ENCODE measurements around the gene KLF15.
A peak's percentile ranks its signal among the peaks of the same experiment; 100 is the strongest.

The KLF15 gene

DNA sequence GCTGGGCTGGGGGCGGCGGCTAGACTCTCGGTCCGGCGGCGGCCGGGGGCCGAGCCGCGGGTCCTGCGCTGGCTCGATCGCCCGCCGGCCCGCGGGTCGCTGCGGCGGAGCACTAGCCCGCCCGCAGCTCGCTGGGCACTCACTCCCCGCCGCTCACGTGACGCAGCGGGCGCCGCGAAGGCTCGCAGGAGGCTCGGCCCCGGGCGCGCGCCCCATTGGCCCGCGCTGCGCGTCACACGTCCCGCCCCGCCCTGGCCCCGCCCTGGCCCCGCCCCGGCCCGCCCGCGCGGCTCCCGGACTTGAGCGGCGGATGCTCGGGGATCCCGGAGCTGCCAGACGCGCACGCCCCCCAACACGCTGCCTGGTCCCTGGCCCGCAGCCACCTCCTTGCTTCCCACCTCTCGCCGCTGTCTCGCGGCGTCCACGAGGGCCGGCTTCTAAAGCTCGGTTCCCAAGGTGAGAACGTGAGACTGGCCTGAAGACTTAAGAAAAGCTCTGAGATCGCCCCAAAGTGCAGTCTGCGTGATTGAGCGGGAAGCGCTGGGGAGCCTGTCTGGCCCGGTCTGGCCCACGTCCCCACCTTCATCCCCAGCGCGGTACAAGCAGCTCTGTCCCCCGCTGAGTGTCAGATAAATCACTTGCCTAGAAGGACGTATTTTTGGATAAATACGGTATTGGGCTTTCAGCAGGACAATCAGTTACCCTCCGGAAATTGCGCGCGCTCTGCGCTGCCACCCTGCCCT, at the start of gene KLF15:
KLF15 (minus strand) TSS at position 114 of the 743 bp plus-strand sequence. CDS start 4,486 bp downstream, outside the sequence.
- peak; percentile 67 for DNase-seq

DNA sequence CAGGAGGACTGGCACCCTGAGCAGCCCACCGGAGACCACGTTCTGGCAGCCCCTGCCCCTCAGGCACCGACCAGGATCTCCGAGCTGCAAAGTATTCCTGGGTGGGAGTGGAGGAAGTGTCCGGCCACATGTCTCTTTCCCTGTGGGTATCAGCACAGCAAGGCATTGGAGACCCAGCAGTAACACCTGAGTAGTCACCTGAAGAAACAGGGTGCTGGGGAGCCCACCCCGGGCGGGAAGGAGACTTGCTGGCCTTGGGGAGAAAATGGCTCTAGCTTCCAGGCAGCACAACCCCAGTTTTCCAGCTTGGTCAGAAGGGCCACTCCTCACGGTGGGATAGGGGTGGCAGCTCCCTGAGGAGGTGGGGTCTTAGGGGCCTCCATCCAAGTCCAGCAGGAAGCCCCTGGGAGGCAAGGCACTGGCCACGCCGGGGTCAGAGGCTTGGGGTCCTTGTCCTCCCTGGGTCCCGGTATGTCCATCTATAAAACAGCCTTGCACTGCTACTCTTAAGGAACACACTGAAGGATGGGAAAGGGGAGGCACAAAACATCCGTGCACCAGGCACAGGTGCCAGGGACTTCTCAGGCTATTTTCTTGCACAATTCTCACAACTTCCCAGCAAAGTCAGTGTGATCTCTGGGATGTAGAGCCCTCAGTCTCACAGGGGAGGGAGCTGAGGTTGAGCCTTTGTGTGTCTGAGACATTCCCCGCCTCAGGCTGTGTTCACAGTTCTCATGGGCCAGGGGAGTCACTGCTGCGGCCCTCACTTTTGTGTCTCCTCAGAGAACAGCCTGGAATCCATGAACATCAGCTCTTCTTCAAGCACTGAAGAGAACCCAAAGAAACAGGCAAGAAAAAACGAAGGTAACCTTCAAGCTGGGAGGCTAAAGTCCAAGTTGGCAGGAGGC, 49.4 kb upstream of the KLF15 start:
- no peak for DNase-seq

DNA sequence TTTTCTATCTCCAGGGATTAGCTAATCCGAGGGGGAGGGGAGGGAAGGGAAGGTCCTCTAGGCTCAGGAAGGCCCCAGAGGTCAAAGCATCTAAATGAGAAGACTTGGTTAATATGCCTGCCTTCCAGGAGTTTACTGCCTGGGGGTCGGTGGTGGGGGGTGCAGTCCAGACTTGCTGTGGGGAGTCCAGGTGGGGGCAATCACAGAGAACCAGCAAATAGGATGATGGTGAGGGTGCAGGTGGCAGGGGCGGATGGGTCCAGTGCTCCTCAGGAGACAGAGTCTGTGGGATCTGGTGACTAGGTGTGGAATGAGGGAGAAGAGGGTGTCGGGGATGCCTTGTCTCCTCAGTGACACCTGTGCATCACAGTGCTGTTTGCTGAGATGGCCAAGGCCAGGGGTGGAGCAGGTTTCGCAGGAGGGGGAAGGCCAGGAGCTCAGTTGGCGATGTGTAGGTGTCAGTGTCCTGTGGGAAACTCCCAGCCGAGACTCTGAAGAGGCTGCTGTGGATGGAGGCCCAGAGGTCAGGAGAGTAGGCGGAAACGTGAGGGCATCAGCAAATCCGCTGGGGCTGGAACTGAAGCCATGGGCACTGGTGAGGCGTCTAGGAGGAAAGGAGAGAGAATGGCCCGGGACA, 45.6 kb upstream of the KLF15 start:
- no peak for DNase-seq

DNA sequence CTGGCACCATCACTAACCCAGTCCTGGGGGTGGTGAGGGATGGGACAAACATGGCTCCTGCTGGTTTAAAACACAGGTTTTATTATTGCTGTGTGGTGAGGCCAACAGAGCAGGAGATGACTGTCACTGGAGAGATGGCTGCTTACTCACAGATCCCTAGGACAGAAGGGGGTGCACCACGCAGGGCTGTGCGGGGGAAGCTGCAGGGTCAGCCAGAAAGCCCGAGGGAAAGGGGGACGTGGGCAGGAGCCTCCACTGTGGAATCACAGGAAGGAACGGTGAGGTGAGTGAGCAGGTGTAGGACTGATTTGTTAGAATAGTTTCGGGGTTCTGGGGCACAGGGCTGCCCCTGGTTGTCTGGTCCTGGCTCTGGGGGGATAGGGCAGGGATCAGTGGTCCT, 45.0 kb upstream of the KLF15 start:
- no peak for DNase-seq

DNA sequence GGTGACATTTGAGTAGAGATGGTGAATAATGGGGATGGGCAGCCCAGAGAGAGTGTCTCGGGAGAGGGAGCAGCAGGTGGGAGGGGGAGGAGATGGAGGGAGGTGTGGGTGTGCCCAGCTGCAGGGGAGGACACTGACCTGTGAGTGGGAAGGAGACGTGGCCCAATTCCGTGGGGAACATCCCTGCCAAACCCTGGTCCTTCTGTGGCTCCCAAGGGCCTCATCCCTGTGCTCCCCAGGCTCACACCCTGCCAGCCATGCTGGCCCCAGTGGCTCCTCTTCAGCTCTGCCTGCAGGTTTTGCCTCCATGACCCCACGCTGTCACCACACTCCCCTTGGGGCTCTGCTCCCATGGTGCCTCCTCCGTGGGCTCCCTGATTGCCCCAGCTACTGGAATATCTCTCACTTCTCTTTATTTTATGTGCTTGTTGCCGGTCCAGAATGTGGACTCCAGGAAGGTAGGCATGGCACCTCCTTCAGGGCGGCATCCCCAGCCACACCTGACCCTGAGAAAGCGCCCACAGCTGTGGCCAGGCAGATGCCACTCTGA, 44.5 kb upstream of the KLF15 start:
- no peak for DNase-seq

DNA sequence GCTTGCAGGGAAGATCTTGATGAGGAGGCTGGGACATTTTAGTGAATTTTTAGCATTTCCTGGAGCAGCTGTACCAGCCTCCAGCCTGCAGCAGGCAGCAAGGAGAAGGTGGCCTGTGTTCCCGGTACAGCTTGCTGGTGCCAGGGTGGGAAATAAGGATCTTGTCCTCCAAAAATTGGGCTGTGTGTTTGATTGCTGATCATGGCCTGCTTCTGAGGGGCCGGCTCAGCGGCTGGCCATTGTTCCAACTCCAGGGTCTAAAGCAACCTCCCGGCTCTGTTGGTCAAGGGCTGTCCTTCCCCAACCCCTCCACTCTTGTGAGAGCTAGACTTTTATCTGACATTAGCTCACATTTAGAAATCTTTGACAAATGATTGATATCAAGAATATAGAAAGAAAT, 42.5 kb upstream of the KLF15 start:
- no peak for DNase-seq

DNA sequence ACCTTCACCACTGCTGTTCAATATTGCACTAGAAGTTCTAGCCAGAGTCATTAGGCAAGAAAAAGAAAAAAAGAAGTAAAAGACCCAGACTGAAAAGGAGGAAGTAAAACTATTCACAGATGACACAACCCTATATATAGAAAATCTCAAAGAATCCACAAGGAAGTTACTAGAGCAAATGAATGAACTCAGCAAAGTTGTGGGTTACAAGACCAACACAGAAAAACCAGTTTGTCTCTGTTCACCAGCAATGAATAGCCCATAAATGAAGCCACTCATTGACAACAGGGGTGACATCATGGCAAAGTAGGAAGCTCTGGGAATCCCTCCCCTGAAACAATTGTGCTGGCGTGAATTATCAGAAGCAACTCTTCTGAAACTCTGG, 42.1 kb upstream of the KLF15 start:
- no peak for DNase-seq

DNA sequence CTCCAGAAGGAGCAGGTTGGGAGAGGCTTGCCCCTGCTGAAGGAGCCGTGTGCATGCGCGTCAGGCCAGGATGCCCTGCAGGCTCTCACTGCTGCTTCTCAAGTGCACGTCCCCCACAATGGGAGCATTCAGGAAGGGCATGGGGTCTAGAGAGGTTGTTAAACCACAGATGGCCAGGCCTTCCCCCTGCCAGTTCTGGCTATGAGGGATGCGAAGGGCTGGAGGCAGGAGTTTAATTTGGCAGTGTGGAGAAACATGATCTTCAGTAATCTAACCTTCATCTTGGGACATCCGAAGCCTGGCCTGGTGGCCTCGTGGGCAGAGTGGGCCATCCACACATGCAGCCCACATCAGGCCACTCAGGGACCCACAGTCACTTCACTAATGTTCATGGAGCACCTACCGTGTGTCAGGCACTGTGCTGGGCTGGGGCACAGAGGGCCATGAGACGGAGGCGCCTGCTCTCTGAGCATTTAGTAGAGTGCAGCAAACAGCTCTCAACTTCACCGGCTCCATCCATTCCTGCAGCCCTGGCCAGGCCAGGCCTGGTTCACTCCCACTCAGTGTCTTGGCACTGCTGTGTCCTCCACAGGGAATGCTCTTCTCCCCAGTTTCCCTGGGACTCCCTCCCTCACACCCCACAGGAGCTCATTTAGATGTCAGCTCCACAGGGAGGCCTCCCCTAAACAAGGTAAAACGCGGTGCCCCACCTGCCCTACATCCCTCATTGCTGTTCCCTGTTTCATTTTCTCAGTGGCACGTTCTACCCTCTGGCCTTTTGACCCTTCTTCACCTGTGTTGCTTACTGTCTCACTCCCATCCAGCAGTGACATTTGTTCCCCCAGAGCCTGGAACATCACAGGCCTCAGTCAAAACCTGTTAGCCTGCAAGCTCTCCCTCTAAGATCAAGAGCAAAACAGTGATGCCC, 41.5 kb upstream of the KLF15 start:
- no peak for DNase-seq

DNA sequence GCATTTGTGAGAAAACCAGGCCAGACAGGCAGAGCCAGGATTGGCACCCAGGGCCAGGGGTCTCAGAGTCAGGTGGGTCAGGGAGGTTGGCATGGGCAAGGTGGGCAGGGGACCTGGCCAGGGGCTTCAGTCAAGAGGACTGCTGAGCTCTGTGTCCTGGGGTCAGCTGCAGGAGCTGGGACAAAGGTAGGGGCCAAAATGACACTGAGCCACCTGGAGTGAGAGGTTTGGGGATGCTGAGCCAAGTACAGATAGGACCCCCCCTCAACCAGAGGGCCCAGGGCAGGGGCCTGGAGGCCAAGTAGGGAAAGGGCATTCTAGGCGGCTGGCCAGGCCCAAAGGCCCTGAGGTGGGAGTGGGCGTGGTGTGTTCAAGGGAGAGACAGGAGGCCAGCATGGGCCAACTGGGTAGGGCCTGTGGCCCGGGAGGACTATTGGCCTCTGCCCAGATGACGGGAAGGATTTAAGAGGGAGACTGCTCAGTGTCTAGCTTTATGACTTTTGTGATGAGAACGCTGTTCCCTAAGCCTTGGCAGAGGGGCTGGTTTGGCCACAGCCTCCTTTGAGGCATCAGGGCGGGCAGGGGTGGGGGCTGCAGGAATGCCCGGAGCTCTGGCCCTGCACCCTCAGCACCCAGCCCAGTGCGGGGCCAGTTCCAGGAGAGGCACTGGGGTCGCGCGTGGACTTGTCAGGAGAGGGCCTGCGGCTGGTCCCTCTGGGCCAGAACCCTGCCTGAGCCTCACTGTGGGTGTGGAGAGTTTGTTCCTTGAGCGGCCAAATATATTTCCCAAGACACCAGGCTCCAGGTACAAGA, 40.6 kb upstream of the KLF15 start:
- DNase-seq: no peak

DNA sequence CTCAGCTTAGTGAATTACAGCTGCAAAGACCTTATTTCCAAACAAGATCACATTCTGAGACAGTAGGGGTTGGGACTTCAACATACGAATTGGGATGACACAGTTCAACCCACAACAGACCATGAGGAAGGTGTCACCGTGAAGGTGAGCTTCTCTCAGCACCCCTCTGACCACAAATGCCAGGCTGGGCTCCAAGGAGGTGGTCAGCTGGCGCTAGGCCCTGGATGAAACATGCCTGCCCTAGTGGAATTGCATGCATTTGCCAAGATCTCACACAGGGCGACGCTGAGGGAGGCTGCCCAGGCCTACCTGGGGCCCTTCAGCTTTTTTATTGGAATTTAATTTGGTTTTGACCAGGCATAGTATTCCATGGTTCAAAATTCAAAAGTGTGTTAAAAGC, 39.3 kb upstream of the KLF15 start:
- DNase-seq: no peak

DNA sequence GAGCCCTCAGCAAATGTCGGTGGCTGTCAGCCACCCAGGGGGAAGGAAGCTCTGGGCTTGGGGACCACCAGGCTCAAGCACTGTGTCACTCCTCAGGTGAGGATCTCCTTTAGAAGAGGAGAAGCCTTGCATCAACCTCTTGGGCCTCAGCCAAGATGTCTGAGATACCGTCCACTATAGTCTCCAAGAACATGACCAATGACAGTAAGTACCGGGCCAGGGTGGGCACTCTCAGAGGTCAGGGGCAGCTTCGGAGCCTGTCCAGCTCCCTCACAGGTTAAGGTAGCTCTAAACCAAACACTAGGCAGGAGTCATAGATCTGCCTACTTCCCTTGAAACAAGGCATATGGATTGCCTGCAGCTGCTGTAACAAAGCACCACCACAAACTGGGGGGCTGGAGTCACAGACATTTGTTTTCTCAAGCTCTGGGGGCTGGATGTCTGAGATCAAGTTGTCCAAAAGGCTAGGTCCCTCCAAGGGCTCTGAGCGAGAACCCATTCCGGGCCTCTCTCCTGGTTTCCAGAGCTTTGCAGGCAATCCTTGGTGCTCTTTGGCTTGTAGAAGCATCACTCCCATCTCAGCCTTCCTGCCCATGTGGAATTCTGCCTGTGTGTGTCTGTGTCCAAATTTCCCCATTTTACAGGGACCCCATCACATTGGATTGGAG, 38.8 kb upstream of the KLF15 start:
- no peak for DNase-seq

DNA sequence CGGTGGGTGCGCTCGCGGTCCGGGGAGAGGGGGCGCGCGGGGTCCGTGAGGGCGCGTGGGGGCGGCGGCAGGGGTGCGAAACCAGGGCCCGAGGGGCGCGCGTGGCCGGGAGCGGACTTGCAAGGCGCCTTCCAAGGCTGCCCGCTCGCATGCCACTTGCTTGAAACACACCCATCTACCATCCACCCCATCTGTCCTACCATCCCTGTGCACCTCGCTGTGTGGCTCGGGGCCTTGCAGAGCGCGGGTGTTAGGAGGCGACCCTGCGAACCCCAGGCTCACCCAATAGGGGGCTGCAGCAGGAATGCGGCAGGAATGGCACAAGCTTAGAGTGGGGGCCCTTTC, 37.7 kb upstream of the KLF15 start:
- no peak for DNase-seq

DNA sequence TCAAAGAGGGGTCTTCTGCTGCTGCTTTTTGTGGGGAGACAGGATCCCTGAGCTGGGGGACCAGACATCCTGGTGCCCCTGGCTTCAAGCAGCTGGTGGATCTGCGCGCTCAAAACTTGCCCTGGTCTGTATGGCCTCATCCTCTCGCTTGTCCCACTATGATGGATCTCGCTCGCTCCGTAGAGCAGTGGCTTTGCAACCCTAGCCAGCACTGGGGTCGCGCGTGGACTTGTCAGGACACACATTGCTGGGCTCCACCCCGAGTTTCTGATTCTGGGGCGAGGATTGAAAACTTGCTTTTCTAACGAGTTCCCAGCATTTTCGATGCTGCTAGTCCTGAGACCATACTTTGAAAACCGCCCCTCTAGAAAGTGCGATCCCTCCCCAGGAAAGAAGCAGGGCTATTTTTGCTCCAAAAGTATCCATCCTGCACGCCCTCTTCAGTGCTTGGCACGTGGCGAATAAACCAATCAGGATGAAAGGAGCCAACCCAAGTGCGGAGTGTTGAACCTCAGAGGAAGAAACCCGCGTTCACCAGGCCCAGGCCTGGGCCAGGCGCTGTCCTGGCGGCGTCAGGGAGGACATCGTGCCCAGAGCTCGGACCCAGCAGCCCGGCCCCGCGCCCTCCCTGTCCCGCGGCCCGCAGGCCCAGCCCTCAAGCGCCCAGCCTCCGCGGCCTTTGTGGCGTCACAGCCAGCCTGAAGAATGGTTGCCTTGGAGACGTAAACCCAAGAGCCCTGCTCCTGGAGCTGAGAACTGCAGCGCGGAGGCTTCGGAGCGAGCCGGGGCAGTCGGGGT, 37.2 kb upstream of the KLF15 start, which contains the start of gene CFAP100:
CFAP100 (plus strand) TSS at position 731 of the 798 bp plus-strand sequence. CDS start 1,092 bp downstream, outside the sequence.
- DNase-seq: no peak

DNA sequence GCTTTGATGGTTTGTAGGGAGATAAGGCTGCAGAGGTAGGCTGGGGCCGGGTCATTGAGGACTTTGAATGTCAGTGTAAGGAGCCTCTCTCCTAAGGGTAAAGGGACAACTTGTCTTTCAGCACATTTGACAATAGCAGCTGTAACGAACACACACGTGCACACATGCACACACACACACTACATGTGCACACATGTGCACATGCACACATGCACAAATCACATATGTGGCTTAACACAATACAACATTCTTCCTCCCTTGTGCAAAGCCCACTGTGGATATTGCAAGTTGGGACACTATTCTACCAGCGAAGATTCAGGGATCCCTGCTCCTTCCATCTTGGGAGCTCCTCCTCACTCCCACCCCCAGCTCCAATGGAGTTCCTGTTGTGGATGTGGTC, 36.4 kb upstream of the KLF15 start:
- no peak for DNase-seq

DNA sequence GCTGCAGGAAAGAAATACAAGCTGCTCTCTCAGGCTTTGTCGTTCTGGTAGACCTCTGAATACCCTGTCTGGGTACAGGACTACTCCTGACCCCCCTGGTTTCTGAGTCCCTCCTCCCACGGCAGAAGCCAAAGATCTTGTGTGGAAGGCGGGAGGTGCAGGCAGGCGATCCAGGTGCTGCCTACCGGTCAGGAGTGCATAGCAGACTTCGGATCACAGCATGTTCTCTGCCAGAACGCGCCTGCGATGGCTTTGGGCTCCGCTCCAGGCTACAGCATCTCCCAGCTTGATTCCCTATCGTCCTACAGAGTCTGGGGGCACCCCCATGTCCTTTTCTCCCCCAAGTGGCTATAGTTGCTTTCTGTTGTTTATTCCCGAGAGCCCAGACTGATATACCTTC, 35.0 kb upstream of the KLF15 start:
- DNase-seq: no peak

DNA sequence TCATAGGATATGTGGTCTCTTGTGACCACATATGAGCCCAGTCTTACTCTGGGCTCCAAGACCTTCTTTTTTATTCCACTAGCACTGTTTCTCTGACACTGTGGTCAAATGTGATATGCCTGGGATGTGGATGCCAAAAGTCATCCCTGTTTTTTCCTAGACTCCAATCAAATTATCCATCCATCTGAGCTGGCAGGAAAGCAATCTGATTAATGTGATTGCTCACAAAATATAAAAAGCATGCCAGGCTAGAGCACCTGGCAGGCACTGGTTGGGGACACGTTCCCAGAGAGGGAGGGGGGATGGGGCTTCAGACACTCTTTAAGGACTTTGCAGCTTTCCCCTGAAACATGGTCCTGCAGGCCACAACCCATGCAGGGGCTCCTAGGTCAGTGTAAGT, 34.4 kb upstream of the KLF15 start:
- DNase-seq: no peak

DNA sequence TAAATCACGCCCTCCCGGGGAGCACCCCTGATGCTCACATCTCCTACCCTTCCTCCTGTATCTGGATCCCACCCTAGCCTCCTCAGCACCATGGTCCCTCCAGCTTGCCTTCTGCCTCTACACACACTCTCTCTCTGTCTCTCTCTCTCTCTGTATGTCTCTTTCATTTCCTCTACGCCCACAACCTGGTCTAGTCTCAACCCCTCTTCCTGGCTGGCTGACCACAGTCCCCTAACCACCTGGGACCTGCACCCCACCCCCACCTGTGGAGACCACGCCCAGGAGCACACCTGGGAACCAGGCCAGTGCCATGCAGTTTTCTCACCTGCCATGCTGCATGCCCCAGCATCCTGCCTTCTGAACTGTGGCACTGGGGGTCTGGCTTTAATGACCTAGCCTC, 33.5 kb upstream of the KLF15 start:
- no peak for DNase-seq

DNA sequence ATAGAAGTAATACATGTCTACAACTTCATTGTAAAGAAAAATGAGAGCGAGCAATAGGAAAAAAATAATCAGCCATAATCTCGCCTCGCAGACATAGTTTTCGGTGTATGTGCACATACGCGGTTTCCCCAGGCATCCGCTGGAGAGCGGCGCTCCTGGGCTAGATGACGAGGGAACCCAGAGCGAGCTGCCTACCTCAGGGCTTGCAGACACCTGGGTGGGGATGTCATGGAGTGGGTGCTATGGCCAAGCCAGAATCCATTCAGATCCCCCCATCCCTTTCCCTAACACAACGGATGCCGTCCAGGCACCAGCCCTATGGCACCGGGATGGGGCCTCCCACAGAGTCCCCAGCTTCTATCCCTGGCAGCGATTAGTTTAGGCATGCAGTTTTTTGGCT, 33.0 kb upstream of the KLF15 start:
- no peak for DNase-seq

DNA sequence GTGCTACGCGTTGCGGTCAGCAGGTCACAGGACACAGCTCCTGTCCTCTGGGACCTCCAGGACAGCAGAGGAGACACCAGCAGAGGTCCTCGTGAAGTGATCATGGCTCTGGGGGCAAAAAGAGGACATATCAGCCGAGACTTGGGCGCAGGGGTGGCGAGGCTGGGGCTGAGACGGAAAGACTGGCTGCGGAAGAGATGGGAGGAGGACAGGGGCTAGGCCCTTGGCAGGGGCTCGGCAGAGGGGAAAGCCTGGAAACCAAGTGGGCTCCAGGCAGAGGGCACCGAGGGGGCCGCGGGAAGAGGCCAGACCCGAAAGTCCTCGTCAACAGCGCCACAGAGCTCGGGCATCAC, 32.6 kb upstream of the KLF15 start:
- DNase-seq: no peak
